Muscle layer of colon (tissue), 2 donors: ENCODE measurements around the gene TPM1.
A peak's percentile ranks its signal among the peaks of the same experiment; 100 is the strongest.

Experiments used
- H3K27ac ChIP-seq: one replicate; pipeline ENCODE4 v1.7.0; 2013; ENCODE audit warnings: low read depth, mild to moderate bottlenecking, low read length, moderate library complexity
- H3K27me3 ChIP-seq, 2 donors: one replicate each; pipeline ENCODE4 v1.7.0; 2013; ENCODE audit warnings: low read length in 2 of 2, mild to moderate bottlenecking in 2 of 2; ENCODE audit not compliant: insufficient read depth in 2 of 2, control insufficient read depth in 1 of 2
- H3K36me3 ChIP-seq: one replicate; pipeline ENCODE4 v1.7.0; 2013; ENCODE audit warnings: mild to moderate bottlenecking, low read length; ENCODE audit not compliant: insufficient read depth
- H3K4me1 ChIP-seq: one replicate; pipeline ENCODE4 v1.7.0; 2013; ENCODE audit warnings: mild to moderate bottlenecking, low read length; ENCODE audit not compliant: insufficient read depth
- H3K4me3 ChIP-seq, 2 donors: one replicate each; pipeline ENCODE4 v1.7.0; 2013; ENCODE audit warnings: low read length in 2 of 2, low read depth in 1 of 2, mild to moderate bottlenecking in 1 of 2, moderate library complexity in 1 of 2
- H3K9ac ChIP-seq: one replicate; pipeline ENCODE4 v1.7.0; 2013; ENCODE audit warnings: low read length
- H3K9me3 ChIP-seq: one replicate; pipeline ENCODE4 v1.7.0; 2013; ENCODE audit warnings: mild to moderate bottlenecking, low read length
- donor health status: abdominal sarcoma.
- donor health status: Adenocarcinoma of cecum.

TPM1 gene

DNA sequence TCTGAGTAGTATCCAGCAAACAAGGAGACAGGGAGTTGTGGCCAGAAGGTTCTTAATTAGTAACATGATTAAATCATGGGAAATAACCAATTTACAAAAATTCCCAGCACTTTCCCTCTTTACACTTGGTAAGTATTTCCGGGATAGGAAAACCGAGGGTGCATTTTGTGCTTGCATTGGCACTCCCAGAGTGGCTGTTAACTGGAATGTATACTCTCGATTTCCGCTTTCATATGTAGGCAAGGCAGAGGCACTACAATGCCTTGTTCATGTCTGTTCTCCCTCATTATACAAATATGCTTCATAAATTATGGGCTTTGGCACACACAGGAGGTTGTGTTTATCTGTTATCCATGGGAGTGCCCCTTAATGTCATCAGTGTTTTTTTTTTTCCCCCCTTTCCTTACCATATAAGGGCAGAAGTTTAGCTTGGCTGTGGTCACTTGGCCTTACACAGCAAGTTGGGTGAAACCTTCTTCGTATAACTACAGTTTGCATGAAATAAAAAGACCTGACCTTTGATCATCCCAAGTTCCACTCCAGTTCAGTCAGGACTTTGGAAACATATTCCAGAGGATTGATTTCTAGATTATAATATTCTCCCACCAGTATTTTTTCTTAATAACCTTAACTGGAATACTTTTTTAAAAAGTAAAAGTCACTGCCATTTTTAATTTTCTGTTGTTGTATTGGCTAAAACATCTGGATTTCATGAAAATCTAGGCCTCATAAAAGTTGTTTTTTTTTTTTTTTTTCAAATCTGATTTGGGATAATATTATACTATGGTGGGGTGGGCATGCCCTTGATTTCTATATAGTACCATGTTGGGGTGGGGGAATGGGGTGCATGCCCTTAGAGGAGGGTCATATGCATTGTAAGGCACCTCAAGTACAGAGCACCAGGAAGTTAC is 8.9 kb downstream of the TPM1 start:
- peaks cover 68% of the 10 kb centered on the region for H3K36me3 ChIP-seq
- peak overlapping the region; percentile 94 for H3K27ac ChIP-seq
- peak overlapping the region; percentile 11 to 64 for H3K4me3 ChIP-seq
- H3K9me3 ChIP-seq = no peaks in the 10 kb centered on the region
- H3K27me3 ChIP-seq = no peaks in the 10 kb centered on the region
- H3K9ac ChIP-seq = peak overlapping the region; percentile 90
- peaks cover 75% of the 10 kb centered on the region for H3K4me1 ChIP-seq

DNA sequence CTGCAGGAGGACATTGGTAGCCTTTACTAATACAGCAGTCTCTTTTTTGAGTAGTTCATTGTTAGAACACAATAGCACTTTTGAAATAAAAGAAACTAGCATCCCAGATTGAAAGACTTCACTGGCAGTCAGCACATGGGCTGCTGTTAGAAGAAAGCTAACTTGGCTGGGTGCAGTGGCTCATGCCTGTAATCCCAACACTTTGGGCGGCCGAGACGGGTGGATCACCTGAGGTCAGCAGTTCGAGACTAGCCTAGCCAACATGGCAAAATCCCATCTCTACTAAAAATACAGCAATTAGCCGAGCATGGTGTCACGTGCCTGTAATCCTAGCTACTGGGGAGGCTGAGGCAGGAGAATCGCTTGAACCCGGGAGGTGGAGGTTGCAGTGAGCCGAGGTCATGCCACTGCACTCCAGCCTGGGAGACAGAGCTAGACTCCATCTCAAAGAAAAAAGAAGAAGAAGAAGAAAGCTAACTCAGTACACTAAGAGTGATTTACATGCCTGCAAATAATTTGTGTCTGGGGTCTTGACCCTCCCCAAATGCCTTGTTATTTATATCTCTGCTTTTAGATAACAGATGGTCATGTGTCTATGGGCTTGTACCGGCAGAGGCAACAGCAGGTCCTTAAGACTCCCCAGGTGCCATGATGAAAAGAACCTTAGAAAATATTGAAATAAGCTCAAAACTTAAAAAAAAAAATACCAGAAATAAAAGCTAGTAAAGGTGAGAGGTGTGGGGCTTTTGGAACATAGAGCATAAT is 9.7 kb downstream of the TPM1 start:
- H3K36me3 ChIP-seq = peaks cover 67% of the 10 kb centered on the region
- H3K27ac ChIP-seq = peak overlapping the region; percentile 94
- no peaks in the 10 kb centered on the region for H3K27me3 ChIP-seq
- H3K9ac ChIP-seq = peak overlapping the region; percentile 45
- peaks cover 76% of the 10 kb centered on the region for H3K4me1 ChIP-seq
- no peaks in the 10 kb centered on the region for H3K9me3 ChIP-seq
- H3K4me3 ChIP-seq = peak overlapping the region in 1 of 2 donors; percentile 17

DNA sequence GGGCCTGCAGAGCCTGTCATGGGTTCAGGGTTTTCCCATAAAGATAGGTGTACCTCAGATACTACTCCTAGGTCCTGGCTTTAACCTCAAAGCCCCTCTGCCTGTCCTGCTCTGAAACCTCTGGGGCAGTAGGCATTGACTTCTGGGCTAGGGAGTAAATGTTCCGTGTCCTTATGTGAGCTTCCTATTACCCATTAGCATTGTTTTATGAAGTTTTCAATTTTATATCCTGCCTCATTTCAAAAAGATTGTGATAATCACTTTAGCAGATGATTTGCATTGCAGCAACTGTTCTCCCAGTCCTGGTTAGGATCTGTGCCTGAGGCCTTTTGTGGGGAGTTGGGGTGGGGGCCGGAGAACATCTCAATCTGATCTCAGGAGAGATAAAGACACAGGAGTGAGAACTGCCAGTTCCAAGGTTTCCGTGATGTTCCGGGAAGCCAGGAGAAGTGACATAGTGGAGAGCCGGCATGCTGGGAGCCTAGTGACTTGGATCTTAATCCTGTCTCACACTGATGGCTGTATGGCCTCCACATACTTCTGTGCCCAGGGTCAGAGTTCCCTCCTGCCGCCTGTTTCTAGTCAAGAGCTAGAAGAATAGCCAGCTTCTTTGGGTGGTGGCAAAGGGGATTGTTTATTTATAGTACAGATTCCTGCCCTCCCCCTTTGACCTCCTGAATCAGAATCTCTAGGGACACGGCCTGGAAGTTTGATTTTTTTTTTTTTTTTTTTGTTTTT is 10.6 kb downstream of the TPM1 start:
- Histone ChIP-seq H3K27me3 (no peaks in the 10 kb centered on the region), H3K27ac (peak overlapping the region; percentile 94), H3K36me3 (peaks cover 70% of the 10 kb centered on the region), H3K4me3 (peak overlapping the region; percentile 1 to 10), H3K9me3 (no peaks in the 10 kb centered on the region), H3K4me1 (peaks cover 83% of the 10 kb centered on the region), H3K9ac (peak overlapping the region; percentile 45)

DNA sequence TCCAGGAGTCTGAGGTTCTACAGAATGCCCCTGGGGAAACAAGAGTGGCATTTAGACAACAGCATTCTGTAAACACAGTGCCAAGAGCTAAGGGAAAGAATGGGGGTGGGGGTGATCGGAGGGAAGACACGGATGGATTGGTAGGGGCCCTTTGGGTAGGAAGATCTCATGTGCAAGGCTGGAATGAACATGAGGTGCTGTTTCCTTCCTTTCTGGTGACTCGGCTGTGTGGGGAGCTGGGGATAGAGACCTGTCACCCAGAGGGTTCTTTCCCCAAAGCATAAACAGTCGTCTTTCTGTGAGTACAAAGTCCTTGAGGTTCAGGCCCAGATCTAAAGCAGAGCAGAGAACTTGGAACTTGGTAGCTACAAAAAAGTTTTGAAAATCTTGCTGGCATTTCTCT is 11.7 kb downstream of the TPM1 start:
- peak overlapping the region in 1 of 2 donors; percentile 36 for H3K4me3 ChIP-seq
- H3K27ac ChIP-seq = peak overlapping the region; percentile 89
- H3K9me3 ChIP-seq = no peaks in the 10 kb centered on the region
- peak overlapping the region; percentile 9 for H3K9ac ChIP-seq
- peaks cover 78% of the 10 kb centered on the region for H3K36me3 ChIP-seq
- H3K27me3 ChIP-seq = no peaks in the 10 kb centered on the region
- peaks cover 93% of the 10 kb centered on the region for H3K4me1 ChIP-seq

DNA sequence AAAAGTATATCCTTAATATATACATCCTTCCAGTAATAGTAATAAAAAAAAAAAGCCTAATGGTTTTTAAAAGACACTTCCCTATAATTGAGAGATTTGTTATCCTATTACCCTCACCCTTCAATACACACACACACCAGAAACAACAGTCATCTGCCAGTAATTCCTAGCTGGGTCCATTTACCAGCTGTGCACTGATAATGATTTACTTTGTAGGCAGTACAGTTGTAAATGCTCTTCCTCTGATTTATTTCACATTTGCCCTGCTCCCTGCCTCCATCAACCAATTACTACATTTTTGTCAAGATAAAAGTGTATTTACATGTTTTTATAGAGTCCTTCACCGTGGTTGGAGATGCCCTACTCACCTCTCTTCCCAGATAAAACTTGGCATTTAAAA is 12.4 kb downstream of the TPM1 start:
- H3K9me3 ChIP-seq = no peaks in the 10 kb centered on the region
- peak overlapping the region; percentile 50 for H3K27ac ChIP-seq
- H3K36me3 ChIP-seq = peaks cover 78% of the 10 kb centered on the region
- no peak overlapping the region for H3K9ac ChIP-seq
- H3K4me1 ChIP-seq = peaks cover 93% of the 10 kb centered on the region
- peak overlapping the region in 1 of 2 donors; percentile 17 for H3K4me3 ChIP-seq
- H3K27me3 ChIP-seq = no peaks in the 10 kb centered on the region

DNA sequence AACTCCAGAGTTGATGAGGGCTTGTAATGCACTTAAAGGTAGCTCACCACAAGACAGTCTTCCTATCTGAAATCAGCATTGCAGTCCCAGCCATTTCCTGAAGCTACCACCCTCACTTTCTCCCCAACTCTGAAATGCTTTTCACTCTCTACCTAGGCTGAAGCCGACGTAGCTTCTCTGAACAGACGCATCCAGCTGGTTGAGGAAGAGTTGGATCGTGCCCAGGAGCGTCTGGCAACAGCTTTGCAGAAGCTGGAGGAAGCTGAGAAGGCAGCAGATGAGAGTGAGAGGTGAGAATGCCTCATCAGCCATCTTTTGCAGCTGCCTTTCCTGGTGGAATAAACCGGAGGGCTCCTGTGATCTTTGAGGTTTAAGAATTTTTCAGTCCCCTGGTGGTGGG is 14.3 kb downstream of the TPM1 start:
- H3K27ac ChIP-seq = peak overlapping the region; percentile 13
- peaks cover 93% of the 10 kb centered on the region for H3K4me1 ChIP-seq
- no peaks in the 10 kb centered on the region for H3K9me3 ChIP-seq
- H3K9ac ChIP-seq = no peak overlapping the region
- no peaks in the 10 kb centered on the region for H3K27me3 ChIP-seq
- no peak overlapping the region for H3K4me3 ChIP-seq
- peaks cover 83% of the 10 kb centered on the region for H3K36me3 ChIP-seq

DNA sequence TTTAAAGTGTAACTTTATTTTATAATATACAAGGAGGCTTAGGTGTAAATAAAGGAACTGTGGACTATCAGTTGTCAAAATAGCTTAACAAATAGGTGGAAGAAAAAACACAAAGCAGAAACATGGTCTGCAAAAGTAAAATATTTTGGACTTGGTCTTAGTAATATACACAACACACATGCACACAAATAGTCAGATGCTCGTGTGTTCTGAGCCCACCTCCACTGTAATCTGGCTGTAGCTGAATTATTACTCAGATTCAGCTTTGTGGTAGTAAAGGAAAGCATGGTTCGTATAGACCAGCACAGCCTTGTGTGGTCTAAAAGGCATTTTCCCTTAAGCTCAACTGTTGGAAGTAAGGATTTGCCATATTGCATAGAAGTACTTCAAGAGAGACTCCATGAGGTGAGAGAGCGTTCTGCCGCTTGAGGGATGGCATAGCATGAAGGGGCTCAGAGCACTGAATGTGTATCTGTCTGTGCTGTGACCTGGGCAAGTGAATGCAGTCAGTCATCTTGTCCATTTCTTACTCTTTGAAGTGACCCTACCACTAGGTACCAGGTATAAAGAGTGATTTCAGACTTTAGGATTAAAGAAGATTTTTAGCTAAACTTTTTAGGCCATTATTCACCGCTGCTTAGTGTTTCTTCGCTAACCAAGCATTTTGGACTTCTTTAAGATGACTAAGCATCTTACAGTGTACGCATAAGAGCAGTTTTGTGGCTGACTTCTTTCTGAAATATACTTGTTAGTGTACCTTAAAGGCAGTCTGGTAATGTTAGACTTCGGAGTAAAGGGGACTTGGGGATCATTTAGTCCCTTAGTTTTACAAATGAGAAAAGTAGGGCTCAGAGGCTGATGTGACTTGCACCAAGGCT is 15.2 kb downstream of the TPM1 start:
- no peak overlapping the region for H3K4me3 ChIP-seq
- peaks cover 83% of the 10 kb centered on the region for H3K36me3 ChIP-seq
- no peaks in the 10 kb centered on the region for H3K9me3 ChIP-seq
- peak overlapping the region; percentile 13 for H3K27ac ChIP-seq
- H3K9ac ChIP-seq = peak overlapping the region; percentile 1
- no peaks in the 10 kb centered on the region for H3K27me3 ChIP-seq
- H3K4me1 ChIP-seq = peaks cover 93% of the 10 kb centered on the region

DNA sequence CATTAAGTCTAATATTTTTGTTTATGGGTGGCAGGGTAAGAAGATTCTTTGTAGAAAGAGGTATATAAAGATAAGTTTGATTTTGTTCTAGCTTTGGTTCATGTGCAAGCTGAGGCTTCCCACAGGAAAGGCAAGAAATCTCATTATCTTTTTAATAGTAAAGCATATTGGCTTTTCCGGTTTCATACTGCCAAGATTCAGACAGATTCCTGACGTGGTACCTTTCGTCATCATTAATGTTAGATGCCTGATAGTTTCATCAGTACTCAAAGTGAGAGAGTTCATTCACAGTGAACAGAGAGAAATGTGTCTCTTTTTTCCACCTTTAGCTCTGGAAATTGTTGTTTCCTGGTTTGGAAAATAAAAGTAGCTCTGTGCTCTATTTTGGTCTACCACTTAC is 16.5 kb downstream of the TPM1 start:
- Histone ChIP-seq H3K27me3 (no peaks in the 10 kb centered on the region), H3K4me3 (no peak overlapping the region), H3K4me1 (peaks cover 94% of the 10 kb centered on the region), H3K9ac (no peak overlapping the region), H3K9me3 (no peaks in the 10 kb centered on the region), H3K36me3 (peaks cover 90% of the 10 kb centered on the region), H3K27ac (no peak overlapping the region)

DNA sequence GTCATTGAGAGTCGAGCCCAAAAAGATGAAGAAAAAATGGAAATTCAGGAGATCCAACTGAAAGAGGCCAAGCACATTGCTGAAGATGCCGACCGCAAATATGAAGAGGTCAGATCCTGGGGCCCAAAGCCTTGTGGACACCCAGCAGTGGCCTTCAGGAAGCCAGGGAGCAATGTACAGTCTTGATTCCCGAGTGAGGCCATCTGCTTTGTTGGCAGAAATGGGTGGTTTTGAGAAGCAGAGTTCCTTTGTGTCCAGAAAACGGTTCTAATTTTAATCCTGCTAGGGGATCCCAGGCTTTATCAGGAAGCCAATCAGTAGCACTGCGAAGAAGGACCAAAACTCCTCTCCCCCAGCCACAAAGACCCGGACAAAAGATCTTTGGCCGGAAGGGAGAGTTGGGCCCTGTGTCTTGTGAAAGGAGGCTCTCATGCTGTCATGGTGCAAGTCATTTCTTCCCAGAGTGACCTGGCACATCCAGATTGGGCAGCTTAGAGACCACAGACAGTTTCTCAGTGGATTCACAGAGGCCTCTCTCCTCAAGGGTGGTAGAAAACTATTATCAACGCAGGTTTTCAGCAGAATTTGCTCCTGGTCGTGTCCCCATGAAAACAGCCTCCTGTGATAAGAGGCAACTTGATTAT is 17.1 kb downstream of the TPM1 start:
- H3K27me3 ChIP-seq = no peaks in the 10 kb centered on the region
- H3K9ac ChIP-seq = no peak overlapping the region
- H3K36me3 ChIP-seq = peaks cover 92% of the 10 kb centered on the region
- H3K27ac ChIP-seq = peak overlapping the region; percentile 21
- no peak overlapping the region for H3K4me3 ChIP-seq
- H3K9me3 ChIP-seq = no peaks in the 10 kb centered on the region
- peaks cover 91% of the 10 kb centered on the region for H3K4me1 ChIP-seq

DNA sequence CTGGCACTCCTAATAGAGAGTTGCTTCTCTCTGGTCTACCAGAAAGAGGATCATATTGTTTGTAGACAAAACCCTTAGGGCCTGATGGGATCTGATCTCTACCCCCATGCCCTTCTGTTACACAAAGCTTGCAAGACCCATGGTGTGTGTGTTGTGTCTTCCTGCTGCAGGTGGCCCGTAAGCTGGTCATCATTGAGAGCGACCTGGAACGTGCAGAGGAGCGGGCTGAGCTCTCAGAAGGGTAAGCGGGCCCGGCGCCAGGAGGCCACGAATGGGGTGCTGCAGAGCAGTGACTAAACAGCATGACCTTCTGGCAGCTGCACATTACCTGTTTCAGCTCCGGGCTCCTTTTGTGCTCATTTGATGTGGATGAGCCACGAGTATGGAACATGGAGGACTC is 18.2 kb downstream of the TPM1 start:
- peaks cover 87% of the 10 kb centered on the region for H3K4me1 ChIP-seq

More for the DNA sequence above, 18.2 kb downstream of the TPM1 start:
- Histone ChIP-seq H3K27me3 (no peaks in the 10 kb centered on the region), H3K4me3 (no peak overlapping the region), H3K27ac (peak overlapping the region; percentile 21), H3K9me3 (no peaks in the 10 kb centered on the region), H3K36me3 (peaks cover 93% of the 10 kb centered on the region), H3K9ac (no peak overlapping the region)
